CD4-positive, alpha-beta T cell treated with Interleukin-4 for 1 hour (primary cell): Measurements from ENCODE around the gene HECW1.
"Not testable (repeated sequence)": the region's sequence is repeated elsewhere in the genome, so short reads cannot be mapped to it uniquely, and the experiment has no call there.

ENCODE experiments used
- DNase-seq, 2 donors: peaks; one replicate each; pipeline ENCODE4 v3.0.0-alpha.2; 2020 to 2022

HECW1 gene

DNA sequence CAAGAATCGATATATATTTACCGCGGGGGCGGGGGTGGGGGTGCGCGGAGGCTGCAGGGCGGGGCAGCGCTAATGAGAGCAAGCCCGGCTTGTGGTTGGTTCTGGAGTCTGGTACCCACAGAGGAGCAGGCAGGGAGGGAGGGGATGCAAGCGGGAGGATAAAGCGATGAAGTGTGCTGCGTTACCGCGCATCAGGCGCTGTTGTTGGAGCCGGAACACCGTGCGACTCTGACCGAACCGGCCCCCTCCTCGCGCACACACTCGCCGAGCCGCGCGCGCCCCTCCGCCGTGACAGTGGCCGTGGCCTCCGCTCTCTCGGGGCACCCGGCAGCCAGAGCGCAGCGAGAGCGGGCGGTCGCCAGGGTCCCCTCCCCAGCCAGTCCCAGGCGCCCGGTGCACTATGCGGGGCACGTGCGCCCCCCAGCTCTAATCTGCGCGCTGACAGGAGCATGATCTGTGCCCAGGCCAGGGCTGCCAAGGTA is at the start of gene HECW1:
HECW1 (plus strand) TSS at position 189 of the 482 bp plus-strand sequence. CDS start 131,259 bp downstream, outside the sequence.
- DNase-seq: no peak

DNA sequence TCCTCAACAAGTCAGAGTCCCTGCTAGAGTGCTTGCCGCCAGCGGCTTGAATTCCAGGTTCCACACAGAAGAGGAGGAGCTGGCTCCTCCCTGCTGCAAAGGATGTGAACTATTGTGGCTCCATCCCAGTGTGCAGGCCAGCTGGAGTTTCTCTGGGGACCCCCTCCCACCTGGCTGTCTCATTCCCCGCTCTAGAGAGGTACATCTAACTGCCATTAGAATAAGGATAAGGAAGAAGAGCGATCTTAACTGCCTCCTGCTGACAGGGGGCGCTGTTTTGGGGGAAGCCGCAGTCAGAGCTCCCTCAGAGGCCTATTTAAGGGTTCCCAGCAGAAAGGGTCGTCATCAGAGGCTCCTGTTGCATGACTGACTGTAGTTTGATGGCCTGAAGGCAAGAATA is 40.8 kb upstream of the HECW1 start:
- no peak for DNase-seq

DNA sequence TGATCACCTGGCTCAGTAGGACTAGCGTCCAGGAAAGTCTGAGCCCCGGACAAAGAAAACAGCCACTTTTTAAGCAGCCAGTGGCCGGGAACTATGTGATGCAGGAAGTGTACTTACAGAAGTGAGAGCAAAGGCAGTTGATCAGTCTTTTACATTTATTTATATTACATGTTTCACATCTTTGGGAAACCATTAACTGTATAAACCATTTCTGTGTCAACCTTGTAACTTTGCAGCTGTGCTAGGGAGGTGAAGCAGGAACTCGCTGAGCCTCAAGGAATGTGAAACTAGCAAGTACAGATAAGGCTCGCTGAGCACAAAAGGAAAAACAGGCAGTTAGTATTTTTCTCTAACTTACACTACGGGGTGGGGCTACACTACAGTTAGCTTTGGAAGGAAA is 39.9 kb upstream of the HECW1 start:
- DNase-seq: no peak

DNA sequence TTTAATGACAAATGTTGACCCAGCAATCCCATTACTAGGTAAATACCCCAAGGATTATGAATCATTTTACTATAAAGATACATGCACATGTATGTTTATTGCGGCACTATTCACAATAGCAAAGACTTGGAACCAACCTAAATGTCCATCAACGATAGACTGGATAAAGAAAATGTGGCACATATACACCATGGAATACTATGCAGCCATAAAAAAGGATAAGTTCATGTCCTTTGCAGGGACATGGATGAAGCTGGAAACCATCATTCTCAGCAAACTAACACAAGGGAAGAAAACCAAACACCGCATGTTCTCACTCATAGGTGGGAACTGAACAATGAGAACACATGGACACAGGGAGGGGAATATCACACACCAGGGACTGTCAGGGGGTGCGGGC is 38.6 kb upstream of the HECW1 start:
- not testable (repeated sequence) for DNase-seq

DNA sequence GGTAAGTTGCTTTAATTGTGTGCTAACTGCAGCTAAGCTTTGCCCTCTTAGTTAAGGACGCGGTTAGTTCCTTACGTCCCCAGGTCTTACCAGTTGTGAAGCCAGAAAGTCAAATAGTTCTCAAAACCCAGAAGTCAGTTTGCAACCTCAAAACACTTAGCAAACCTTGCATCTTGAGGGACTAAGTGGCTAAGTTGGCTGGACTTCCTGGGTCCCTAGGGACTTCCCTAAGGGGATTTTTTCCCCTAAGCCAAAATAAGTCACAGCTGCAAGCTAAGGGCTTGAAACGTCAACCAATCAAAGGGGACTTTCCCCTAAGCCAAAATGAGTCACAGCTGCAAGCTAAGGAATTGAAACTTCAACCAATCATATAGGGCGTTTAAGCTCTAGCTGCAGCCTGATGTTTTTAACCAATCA is 36.2 kb upstream of the HECW1 start:
- no peak for DNase-seq

DNA sequence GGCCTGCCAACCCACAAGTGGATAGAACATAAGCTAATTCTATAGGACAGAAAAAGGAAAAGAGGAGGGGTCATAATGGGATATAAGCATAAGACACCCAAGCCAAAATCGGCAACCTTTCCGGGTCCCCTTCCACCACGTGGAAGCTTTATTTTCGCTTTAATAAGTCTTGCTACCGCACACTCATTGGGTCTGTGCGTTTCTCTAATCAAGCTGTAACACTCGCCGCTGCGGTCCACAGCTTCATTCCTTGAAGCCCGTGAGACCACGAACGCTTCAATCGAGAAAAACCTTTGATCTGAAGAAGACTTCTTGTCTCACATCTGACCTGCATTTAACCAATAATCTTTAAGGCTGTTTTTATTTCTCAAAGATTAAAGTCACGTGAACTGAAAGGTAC is 35.8 kb upstream of the HECW1 start:
- DNase-seq: no peak

DNA sequence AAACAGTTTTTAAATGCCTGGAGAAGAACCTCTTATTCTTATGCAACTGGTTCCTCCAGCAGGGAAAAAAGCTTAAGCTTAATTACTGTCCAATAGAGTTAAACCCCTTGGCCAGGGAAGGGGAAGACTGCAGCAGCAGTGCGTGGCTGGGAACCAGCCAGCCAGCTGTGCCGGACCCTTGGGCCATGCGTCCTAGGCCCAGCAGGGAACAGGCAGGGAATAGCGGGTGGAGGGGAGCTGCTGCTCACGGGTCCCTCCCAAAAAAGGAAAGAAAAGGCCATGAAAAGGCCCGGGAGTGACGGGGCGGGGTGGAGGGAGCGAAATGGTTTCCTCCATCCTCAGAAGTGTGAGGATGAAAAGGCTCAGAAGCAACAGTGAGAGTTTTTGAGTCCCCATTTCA is 35.2 kb upstream of the HECW1 start:
- DNase-seq: no peak

DNA sequence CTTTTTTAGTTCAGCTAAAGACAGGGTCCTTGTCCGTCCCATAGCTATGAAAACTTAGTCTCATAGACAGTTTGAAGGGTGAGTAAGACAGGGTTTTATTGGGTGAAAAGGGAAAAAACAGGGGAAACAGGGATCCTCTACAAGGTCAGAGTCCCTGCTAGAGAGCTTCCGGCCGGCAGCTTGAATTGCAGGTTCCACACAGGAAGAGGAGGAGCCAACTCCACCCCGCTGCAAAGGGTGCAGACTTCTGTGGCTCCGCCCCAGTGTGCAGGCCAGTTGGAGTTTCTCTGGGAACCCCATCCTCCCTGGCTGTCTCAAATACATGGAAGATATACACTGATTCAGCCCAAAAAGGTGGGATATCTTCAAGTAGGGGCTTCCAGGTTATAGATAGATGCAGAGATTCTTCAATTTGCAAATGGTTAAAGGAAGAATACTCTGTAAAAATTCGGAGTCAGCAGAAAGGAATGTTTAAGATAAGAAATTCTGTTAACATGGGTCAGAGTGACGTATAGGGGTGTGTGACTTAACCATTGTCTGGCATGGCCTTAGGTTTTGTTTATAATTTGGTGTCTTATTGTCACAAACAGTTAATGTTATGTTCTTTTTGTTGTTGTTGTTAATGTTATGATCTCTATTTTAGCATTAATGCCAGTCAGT is 34.6 kb upstream of the HECW1 start:
- DNase-seq: no peak

DNA sequence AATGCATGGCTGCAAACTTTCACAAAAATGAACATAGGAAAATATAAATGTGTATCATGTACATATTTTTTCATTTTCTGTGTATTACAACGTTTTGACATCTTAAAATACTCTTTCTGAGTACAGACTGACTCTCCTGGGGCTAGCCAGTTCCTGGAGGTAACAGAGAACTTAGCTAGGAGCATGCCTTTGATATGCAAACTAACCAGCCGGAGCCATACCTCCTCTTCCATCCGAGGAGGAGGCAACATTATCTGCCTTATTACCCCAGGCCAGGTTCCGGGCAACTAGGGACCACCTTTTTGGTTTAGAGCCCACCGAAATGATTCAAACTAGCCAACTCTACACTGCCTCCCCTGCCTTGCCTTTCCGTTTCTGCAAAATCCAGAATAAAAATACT is 33.7 kb upstream of the HECW1 start:
- DNase-seq: no peak

DNA sequence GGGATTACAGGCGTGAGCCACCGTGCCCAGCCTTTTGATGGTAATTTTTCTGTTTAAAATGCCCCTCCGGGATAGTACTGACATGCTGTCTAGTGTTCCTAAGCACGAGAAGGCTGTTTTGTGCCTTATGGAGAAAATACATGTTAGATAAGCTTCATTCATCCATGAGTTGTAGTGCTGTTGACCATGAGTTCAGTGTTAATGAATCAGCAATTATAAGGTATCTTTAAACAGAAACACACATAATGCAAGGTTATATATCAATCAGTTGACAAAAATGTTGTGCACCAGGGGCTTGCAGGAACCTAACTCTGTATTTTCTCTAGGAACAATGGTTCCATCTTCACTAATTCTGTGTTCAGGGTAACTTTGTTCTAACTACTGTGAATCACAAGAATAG is 30.8 kb upstream of the HECW1 start:
- no peak for DNase-seq

DNA sequence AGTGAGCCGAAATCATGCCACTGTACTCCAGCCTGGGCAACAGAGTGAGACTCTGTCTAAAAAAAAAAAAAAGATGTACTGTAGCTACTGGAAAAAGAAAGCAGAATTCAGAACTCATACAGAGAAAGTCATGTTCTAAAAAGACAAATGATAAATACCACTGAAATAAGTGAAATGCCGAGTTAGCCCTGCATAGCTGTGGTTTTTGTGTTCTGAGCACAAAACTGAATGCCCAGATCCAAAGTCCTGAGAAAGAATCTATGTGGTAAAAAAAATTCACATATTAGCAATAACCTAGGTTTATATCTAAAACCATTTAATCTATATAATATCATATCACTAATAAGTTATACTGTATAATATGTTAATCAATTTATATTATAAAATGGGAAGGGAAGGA is 29.3 kb upstream of the HECW1 start:
- no peak for DNase-seq

DNA sequence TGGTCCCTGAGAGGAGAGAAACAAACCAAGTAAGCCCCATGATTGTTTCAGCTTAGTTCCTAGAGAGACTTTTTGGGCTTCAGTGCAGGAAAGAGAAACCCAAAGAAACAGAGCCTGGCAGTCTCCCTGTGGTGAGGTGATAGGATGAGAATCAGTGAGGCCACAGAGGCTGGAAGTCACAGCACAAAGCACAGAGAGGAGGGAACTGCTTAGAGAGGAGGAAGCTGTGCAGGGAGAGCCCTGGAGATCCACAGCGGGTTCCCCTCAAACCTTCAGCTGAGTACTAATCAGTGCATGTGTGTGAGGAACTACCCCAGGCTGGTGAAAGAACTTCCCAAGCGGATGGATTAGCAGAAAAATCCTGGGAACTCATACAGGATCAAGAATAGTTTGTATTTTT is 27.4 kb upstream of the HECW1 start:
- no peak for DNase-seq

DNA sequence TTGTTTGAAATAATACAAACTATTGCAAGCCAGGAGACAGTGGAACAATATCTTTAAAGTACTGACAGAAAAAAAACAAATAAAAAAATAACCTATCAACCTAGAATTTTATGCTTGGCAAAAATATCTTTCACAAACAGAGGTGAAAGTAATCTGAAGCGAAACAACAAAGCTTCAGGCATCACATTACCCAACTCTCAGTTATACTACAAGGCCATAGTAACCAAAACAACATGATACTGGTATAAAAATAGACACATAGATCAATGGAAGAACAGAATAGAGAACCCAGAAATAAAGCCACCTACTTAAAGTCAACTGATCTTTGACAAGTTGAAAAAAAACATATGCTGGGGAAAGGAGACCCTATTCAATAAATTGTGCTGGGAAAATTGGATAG is 26.5 kb upstream of the HECW1 start:
- no peak for DNase-seq

DNA sequence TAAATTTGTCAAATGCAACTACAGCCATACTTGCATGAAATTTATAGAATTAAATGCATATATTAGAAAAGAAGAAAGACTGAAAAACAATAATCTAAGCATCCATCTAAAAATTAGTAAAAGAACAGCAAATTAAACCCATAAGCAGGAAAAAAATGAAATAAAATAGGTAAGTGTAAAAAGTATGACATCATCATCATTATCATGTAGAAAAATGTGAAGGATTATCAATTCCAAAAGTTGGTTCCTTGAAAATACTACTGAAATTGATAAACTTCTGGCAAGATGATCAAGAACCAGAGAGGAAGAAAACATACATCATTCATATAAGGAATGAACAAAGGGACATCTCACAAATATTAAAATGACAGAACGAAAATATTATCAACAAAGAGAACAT is 19.6 kb upstream of the HECW1 start:
- DNase-seq: no peak

DNA sequence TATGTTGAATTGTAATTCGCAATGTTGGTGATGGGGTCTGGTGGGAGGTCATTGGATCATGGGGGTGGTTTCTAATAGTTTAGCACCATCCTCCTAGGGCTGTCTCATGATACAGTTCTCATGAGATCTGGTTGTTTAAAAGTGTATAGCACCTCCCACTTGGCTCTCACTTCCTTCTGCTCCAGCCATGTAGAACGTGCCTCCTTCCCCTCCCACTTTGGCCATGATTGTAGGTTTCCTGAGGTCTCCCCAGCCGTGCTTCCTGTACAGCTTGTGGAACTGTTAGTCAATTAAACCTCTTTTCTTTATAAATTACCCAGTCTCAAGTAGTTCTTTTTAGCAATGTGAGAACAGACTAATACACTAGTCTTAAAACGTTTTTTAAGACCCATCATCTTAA is 15.6 kb upstream of the HECW1 start:
- no peak for DNase-seq

DNA sequence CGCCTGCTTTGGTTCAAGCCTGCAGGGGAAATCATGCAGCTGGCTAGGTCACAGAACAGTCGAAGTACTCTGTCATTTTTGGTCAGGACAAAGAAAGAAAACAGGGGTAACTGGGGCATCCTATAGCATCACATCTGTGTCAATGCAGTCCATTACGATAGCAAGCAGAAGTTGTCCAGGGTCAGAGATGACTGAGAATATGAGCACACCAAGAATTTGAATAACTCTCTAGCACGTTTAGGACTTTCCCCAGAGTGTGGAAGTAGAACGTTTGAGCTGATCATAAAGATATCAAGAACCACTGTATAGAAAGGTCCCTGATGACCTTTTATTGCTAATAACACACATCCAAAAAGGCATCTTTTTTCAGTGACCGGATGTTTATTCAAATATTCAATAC is 12.7 kb upstream of the HECW1 start:
- no peak for DNase-seq

DNA sequence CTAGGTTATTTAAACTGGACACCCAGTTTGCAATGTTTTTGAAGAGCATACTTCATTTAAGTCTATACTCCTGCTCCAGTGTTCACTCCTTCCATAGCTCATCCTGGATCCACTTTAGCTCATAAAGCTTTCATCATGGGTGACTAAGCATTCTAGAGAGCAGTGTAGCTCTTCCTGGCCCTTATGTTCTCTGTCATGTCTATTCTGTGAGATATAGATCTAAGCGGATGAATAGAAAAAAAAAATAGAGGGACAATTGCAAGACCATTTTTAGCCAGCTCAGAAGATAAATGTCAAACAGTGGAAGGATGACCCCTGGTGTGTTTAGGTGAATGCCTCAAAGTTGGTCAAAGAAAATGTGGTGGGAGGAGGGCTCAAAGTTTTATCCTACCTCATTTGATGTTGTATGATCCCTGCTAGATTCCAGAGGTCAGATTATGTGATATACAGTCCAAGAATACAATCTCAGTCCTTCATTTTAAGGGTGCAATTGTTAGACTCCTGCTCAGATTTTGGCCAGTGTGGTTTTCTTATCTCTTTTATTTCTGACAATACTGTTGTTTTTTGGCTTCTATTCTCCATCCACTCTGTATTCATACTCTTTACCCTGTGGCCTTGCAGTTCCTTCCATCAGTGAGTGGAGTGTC is 7.5 kb upstream of the HECW1 start:
- DNase-seq: no peak

DNA sequence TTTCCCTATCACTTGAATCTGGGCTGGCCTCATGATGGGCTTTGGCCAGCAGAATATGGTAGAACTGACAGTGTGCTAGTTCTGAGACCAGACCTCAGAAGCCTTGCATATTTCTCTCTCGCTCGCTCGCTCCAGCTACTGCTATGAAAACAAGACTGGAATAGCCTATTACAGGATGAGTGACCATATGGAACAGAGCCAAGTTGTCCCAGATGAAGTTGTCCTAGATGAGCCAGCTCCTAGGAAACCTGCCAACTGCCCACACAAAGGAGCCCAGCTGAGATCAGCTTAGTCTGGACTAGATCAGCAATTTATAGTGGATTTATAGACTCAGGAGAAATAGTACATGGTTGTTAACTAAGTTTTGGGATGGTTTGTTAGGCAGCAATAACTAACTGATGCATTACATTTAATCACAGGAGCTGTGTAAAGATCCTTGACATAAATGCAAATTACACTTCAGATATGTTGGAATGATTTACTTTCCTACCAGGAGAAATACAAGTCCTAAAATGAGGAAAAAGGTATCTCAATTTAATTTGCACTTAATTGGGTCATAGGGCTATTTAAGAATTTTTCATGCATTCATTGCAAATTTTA is 6.8 kb upstream of the HECW1 start:
- DNase-seq: no peak

DNA sequence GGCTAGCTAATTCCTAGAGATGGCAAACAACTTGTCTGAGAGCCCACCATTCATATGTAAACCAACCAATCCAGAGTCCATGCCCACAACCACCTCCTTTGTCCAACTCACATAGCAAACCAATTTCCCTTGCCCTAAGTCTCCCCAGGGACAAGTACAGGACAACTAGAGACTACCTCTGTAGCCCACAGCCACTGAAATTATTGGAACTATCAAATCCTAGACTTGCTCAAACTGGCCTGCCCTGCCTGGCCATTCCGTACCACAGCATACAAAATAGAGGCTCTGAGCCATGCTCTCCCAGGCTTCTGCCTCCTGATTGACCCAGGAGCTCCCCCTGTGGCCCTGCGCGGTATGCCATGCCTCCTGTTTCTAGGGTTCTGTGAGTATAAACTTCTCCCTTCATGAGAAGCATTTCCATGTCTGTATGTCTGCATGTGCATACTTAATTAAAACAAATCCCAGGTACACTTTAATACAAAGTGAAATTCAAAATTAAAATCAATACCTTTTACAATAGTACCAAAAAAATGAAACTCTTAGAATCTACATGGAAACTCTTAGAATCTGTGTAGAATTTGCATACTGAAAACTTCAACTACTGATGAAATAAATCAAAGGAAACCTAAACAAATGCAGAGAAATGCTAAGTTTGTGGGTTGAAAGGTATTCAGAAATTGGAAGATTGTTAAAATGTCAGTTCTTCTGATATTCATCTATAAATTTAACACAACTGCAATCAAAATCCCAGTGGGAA is 4.0 kb upstream of the HECW1 start:
- DNase-seq: peak; percentile 8 to 23

DNA sequence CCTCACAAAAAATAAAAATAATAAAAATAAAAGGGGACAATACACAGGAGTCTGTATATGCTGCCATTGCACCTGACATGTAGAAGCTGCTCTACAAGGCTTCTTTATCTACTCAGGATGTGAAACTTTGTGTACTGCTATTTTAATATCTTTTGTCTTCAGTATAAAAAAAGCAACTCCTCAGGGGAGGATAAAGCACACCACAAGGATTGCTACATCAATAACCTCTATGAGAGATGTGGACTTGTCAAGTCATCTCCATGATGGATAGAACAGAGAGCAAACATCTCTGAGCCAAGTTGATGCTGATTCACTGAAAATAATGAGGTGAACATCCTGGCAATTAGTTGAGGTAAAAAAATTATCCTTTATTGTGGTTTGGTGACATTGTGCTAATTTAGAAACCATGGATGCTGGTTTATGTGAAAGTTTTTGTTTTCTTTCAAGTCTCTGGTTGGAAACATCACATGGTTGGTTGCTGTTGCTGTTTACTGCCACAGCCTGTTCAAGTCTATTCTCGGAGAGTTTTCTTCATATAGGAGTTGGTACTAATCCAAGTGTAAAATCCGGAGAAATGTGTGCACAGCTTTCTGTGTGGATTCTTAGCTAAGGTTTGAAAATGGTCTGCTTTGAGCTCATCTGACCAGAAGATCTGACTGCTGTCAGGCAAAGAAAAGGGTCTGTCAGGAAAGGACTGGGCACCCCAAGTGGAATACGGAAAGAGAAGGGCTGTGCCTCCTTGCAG is 1.5 kb upstream of the HECW1 start:
- DNase-seq: no peak

DNA sequence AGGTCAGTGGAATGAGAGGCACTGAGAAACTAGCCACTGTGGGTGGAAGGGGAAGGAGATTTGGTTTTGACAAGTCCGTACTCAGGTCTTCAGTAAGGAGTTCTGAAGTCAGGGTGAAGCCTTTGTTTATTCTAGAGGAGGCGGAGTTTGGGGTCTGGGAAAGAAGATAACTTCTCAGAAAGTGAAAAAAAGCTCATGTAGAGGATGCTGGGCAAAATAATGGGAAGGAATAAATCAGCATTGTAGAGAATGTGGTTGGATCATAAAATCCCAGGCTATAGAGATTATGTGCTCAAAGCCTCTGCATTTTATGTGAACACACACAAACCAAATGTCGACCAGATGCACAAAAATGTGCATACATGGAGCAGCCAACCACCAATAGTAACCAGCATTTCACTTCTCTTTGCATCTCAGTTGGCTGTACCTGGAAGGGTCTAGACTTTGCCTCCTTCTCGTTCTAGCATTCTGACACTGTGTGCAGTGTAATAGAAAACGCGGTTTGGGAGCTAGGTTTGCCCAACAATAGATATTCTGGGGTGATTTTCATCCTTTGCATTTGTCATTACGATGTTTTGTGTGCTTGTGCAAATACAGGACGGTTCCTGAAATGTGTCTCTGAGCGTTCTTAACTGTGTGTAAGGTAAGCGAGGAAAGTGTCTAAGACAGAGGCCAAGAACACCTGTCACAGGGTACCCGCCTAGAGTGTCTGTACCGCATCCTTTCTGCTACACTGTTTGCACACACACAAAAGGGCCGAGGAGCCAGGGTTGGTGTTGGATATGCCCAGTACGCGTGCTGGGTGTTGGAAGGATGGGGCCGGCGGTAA is 603 bp upstream of the HECW1 start:
- no peak for DNase-seq
